NCI-H1092 treated with DMSO at 0.1 percent for 48 hours (cell line): ENCODE data around the gene CELA2A.
"Not testable (repeated sequence)": the region's sequence is repeated elsewhere in the genome, so short reads cannot be mapped to it uniquely, and the experiment has no call there.

Experiments used
- DNase-seq: peaks from one replicate; lab custom pipeline; 2025; lab: John Stamatoyannopoulos, UW

The CELA2A gene

DNA sequence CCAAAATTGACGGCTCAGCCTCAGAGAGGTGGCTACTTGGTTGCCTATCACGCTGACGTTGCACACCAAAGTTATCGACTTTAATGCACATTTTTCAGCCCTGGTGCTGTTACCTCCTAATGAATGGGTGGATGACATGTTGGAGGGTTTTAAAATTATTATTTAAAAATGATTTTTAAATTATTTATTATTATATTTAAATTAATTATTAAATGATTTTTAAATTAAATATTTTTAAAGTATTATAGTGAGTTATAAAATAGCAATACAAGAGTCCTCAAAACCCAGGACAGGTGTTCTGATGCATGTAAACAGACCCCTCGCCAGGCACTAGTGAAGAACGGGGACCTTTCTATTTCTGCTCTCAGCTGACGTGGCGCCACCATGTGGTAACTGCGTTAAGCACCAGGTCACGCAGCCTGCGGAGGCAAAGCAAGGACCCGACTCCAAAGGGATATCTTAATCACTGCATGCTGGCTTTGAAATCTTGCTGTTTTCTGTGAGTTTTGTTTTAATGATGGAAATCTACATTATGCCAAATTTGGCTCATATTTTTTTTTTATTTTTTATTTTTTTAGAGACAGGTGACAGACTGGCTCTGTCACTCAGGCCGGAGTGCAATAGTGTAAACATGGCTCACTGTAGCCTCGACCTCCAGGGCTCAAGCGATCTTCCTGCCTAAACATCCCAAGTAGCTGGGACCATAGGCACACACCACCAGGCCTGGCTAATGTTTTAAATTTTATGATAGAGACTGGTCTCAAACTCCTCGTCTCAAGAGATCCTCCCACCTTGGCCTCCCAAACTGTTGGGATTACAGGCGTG lies 44.9 kb downstream of the CELA2A start:
- peak; percentile 68 for DNase-seq

DNA sequence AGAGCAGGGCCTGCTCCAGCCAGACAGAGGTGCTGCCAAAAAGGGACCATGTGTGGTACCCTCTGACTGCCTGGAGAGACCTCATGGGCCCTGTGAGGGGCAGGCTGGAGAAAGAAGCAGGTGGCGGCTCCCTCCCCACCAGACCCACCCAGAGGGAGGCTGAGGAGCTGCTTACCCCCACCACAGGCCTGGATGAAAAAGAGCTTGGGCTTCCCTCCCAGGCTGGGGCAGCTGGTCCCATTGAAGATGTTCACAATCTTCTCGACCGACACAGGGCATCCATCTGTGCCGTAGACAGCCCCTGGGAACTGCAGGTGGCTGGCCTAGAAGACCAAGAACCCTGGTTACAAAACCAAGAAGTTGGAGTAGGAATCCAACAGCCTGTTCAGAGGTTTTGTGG lies 47.9 kb downstream of the CELA2A start:
- DNase-seq = no peak

DNA sequence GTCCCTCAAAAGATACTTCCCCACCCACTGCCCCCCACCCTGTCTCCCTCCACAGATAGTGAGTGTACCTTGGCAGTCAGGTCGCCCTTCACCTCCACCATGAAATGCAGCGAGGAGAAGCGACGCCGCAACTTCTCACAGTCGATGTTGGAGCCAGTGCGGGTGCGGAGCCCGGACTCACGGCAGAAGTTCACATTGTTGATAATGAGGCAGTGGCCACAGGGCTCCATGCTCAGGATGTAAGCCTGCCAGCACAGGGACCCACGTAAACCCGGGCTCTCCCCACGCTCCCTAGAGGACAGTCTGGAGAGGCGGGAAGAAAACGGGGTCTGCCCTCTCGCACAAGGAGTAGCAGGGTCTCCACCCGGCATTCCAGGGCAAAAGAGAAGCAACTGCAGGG lies 50.3 kb downstream of the CELA2A start:
- DNase-seq = no peak

DNA sequence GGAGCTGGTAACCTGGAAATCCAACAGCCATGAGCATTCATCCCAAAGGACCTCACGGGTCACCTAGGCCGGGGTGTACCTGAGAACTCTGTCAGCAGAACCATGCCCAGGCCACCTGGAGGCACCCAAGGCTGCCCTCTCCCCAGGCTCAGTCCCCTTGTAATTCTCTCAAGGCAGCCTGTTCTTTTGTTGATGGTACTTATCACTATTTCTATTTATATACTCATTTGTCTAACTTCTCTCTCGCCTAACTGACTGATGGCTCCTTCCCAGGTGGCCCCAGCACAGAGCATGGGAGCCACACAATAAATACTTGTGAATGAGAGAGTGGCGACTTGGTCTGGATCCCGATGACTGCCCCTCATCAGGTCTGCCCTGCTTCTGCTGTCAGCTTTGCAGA lies 50.7 kb downstream of the CELA2A start:
- no peak for DNase-seq

DNA sequence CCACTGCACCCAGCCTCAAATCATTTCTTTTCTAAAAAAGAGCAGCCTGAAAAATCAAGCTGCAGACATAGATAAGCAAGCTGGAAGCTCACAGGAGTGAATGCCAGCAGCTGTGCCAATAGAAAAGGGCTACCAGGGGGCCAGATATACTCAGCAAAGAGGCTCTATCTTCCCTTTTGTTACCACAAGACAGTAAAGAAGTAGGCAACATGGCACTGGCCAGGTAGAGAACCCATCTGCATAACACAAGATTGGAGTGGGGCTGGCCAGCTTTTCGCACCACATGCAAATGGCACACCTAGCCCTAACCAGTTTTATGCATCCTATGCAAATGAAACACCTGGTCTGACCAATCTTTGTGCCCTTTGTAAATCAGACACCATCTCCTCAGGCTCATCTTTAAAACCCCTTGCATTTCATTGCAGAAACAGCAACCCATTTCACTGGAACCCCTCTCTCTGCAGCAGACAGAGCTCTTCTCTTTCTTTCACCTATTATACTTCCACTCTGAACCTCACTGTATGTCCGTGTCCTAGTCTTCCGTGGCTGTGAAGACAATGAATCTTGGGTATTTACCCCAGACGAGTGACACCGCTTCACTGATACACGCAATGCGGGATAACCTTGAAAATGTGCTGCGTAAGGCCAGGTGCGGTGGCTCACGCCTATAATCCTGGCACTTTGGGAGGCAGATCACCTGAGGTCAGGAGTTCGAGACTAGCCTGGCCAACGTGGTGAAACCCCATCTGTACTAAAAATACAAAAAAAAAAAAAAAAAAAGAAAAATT lies 52.4 kb downstream of the CELA2A start:
- DNase-seq = no peak

DNA sequence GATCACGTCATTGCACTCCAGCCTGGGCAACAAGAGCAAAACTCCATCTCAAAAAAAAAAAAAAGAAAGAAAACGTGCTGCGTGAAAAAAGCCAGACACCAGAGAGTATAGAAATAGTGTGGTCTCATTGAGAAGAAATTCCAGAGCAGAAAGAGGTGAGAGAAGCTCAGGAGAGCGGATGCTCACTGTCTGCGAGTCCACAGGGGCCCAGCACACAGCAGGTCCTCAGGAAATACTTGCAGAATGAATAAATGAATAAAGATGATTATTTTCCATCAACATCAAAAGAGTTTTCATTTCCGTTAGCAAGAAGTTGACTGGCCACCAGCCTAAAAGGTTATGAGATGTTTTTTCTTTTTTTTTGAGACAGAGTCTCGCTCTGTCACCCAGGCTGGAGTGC lies 53.1 kb downstream of the CELA2A start:
- no peak for DNase-seq

DNA sequence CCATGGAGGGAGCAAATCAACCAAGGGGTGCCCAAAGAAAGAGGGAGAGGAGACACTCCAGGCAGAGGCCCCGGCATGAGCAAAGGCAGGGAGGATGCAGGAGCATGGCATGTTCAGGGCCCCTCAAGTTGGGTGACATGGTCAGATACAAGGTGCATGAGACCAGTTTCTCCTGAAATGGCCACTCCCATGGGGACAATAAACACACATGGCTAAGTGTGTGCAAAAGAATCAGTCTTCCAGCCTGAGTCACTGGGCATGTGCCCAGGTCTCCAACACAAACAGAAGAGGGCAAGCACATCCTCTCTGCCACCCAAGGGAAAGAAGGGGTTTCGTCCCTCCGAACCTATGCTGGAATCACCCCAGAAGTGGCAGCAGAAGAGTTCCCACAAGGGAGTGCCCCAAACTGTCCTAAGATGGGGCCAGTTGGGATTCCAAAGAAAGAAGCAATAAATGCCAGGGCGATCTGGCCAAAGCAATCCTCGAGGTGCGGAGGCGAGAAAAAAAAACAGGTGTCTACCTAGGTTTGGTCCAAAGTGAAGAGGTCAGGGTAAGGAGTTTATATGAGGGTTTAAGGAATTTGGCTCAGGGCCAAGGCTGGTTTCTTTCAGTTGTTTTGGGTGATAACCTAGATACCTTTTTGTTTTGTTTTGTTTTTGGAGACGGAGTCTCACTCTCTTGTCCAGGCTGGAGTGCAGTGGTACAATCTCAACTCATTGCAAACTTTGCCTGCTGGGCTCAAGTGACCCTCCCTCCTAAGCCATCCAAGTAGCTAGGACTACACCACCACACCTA lies 54.3 kb downstream of the CELA2A start:
- DNase-seq = no peak

DNA sequence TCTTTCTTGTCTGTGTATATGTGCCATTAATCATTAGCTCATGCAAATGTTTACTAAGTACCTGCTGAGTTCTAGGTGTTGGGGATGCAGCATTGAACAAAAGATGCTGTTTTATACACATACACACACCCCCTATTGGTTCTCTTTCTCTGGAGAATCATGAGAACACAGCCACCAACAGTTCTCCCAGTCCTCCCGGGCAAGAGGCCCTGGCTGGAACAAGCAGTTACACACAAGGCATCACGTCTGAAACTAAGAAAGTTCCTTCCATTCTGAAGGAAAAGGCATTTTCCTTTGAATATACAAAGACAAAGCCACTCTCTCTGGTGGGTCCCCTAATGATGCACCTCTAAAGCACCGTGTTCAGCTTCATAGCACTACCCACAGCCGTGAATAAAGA lies 56.7 kb downstream of the CELA2A start:
- no peak for DNase-seq

DNA sequence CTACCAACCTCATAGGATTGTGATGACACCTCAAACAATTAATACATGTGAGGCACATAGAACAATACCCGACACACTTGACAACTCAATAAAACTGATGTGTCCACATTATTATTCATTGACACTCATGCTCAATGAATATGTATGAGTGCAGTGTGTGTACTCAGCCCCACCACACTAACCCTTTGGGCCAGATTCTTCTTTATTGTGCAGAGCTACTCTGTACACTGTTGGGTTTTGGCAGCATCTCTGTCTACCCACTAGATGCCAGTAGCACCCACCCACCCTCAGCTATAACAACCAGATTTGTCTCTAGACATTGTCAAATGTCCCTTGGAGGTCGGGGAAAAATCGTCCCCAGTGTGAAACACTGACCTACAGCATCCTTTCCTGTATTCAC lies 57.4 kb downstream of the CELA2A start:
- no peak for DNase-seq

DNA sequence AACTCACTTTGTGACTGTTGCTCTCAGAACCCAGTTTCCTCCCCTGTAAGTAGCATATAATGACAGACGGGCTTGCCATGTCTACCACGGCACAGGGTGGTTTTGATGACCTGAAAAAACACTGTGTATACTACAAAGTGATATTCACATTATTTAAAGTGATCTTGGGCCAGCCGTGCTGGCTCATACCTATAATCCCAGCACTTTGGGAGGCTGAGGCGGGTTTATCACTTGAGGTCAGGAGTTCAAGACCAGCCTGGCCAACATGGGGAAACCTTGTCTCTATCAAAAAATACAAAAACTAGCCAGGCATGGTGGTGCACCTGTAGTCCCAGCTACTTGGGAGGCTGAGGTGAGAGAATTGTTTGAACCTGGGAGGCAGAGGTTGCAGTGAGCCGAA lies 58.0 kb downstream of the CELA2A start:
- DNase-seq = not testable (repeated sequence)

DNA sequence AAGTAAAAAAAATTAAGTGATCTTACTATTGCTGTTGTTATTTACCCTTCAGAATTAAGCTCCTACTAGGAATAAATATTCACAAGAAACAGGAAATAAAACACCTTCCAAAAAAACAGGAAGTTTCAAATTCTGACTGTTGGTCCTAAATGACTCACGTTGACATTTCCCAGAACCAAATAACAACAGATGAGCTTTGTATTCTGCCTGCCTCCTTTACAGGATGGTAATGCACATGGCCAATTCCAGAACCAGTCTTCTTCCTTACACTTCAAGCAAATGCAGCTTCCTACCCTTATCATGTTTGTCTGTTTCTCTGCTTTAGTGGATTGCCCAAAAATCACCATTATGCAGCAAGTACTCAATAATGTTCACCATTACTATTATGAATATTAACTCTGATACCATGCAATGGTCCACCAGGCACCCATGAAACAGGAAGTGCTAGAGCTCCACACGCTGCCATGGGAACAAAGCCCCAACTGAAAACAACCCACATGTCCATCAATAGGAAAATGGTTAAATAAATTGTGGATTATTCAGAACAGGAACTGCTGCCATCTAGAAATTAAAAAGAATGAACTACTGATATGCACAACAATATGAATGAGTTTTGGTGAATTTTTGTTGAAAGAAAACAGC lies 58.6 kb downstream of the CELA2A start:
- no peak for DNase-seq

DNA sequence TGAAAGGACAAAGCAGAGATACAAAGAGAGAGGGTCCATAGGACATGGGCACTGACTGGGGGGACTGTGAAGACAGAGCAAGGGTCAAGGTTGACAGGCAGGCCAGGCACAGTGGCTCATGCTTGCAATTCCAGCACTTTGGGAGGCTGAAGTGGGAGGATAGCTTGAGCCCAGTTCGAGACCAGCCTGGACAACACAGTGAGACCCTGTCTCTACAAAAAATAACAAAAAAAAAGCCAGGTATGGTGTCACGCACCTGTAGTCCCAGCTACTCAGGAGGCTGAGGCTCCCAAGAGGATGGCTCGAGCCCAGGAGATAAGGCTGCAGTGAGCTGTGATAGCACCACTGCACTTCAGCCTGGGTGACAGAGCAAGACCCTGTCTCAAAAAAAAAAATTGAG lies 63.1 kb downstream of the CELA2A start:
- no peak for DNase-seq

DNA sequence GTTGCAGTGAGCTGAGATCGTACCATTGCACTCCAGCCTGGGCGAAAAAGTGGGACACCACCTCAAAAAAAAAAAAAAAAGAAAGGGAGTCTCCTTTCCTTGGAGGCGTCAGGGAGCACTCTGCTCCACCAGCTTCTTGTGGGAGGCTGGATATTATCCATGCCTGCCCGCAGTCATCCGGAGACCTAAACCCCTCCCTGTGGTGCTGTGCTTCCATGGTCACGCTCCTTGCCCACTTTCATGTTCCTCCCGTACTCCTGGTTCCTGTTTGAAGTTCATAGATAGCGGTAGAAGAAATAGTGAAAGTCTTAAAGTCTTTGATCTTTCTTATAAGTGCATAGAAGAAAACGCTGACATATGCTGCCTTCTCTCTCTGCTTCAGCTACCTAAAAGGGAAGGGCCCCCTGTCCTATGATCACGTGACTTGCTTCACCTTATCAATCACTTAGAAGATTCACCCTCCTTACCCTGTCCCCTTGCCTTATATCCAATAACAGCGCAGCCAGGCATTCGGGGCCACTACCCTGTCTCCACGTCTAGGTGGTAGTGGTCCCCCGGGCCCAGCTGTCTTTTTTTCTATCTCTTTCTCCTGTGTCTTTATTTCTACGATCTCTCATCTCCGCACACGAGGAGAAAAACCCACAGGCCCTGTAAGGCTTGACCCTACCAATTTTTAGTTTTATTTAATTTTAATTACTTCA lies 64.8 kb downstream of the CELA2A start:
- DNase-seq = not testable (repeated sequence)
